GM19438 (cell line): ENCODE data around the gene PI4K2B.
"Not testable (repeated sequence)": the region's sequence is repeated elsewhere in the genome, so short reads cannot be mapped to it uniquely, and the experiment has no call there.

Experiments used
- ATAC-seq: cut with Tn5 transposase; IDR thresholded peaks from one replicate; pipeline ENCODE4 v1.9.1; 2021; ENCODE audit warnings: low read depth; ENCODE audit not compliant: unreplicated experiment

Gene PI4K2B

DNA sequence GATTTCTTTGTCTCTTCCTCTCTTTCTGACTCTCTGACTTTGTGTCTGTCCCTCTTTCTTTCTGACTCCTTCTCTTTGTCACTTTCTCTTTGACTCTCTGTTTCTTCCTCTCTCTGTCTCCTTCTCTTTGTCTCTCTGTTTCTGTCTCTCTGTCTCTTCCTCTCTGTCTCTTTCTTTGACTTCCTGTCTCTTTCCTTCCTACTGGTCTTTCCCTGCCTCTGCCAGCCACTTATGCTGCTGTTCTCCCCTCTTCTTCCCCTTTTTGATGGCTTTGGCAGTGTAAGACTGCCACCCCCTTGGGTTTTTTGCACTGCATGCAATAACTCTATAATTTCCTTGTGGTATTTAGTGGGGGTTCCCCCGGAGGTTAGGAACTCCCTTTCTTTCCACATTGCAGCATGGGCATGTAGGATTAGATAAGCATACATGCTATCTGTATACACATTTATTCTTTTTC, 6.9 kb downstream of the PI4K2B start:
- not testable (repeated sequence) for ATAC-seq

DNA sequence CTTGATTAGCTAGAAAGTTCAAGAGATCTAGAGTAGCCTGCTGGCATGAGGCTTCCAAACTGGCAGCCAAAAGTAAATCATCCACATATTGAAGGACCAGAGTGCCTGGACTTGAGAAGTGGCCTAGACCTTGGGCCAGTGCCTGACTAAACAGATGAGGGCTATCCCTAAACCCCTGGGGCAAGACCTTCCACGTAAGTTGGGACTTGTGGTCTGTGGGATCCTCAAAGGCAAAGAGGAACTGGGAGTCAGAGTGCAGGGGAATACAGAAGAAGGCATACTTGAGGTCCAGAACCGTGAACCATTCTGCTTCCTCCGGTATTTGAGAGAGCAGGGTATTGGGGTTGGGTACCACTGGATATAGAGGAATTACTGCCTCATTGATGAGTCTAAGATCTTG, 8.4 kb downstream of the PI4K2B start:
- ATAC-seq, result not testable (repeated sequence)

DNA sequence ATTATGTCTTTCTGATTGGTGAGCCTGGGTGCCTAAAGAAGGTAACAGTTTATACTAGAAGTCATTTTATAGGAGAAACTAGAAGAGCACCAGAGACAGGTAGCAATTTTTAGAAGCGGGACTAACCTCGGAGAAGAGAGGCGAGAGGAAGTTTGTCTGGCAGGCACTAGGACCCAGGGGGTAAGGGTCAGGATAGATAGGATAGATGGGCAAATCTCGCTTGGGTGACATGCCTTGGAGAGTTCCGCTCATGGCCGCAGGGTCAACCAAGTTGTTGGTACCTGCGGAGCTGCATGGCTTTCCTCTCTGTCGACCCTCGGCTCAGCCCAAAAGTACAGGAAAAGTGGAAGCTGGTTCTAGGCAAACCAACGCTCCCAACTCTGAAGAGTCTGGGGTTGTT, 11.3 kb downstream of the PI4K2B start:
- no peak for ATAC-seq

DNA sequence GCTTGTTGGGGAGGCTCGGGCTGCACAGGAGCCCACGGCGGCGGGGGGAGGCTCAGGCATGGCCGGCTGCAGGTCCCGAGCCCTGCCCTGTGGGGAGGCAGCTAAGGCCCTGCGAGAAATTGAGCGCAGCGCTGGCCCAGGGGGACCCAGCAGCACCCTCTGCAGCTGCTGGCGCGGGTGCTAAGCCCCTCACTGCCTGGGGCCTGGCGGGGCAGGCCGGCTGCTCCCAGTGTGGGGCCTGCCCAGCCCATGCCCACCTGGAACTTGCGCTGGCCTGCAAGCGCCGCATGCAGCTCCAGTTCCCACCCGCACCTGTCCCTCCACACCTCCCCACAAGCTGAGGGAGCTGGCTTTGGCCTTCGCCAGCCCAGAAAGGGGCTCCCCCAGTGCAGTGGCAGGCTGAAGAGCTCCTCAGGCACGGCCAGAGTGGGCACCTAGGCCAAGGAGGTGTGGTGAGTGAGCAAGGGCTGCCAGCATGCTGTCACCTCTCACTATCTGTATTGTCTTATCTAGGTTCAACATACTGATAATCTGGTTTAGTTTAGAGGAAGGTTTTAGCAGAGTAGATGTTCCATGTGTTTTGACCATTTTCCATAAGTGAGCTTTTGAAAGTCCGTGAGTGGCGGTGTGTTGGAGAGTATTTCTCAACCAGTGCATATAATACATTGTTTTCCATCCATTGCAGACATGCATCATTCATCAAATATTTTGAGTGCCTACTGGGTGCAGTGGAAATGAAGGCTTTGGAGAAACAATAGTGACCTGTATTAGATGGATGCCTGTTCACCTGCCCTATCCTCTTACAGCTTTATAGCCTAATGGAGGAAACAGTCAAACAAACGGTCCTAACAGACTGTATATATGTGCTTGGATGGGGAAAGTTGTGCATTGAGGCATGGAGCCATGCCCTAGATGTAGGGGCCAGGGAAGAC, 13.1 kb downstream of the PI4K2B start:
- ATAC-seq, result no peak

DNA sequence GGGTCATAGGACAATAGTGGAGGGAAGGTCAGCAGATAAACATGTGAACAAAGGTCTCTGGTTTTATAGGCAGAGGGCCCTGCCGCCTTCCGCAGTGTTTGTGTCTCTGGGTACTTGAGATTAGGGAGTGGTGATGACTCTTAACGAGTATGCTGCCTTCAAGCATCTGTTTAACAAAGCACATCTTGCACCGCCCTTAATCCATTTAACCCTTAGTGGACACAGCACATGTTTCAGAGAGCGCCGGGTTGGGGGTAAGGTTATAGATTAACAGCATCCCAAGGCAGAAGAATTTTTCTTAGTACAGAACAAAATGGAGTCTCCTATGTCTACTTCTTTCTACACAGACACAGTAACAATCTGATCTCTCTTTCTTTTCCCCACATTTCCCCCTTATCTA, 15.0 kb downstream of the PI4K2B start:
- ATAC-seq, result not testable (repeated sequence)

DNA sequence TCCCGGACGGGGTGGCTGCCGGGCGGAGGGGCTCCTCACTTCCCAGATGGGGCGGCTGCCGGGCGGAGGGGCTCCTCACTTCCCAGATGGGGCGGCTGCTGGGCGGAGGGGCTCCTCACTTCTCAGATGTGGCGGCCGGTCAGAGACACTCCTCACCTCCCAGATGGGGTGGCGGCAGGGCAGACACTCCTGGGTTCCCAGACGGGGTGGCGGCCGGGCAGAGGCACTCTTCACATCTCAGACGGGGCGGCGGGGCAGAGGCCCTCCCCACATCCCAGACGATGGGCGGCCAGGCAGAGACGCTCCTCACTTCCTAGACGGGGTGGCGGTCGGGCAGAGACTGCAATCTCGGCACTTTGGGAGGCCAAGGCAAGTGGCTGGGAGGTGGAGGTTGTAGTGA, 15.7 kb downstream of the PI4K2B start:
- not testable (repeated sequence) for ATAC-seq

DNA sequence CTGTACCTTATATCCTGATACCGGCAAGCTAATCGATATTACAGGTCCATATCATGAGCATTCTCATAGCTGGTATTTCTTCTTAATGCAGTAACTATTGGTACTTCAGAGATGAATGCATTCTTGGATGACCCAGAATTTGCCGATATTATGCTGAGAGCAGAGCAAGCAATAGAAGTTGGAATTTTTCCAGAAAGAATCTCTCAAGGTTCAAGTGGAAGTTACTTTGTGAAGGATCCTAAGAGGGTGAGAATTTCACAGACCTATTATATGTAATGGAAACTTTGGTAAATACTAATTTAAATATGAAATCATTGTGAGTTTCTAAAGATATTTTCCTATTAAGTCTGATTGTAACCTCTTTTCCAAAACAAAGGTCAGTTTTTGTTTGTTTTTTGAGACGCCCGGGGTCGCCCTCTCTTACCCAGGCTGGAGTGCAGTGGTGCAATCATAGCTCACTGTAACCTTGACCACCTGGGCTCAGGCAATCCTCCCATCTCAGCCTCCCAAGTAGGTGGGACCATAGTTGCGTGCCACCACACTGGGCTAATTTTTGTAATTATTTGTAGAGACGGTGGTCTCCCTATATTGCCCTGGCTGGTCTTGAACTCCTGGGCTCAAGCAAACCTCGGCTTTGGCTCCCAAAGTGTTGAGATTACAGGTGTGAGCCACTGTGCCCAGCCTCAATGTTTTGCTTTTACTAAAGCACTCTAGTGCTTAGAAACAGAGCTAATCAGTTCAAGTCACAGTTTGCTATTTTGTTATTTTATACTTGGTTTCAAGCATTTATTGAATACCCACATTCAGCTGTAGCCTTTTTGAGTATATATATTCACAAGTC, 18.6 kb downstream of the PI4K2B start:
- no peak for ATAC-seq

DNA sequence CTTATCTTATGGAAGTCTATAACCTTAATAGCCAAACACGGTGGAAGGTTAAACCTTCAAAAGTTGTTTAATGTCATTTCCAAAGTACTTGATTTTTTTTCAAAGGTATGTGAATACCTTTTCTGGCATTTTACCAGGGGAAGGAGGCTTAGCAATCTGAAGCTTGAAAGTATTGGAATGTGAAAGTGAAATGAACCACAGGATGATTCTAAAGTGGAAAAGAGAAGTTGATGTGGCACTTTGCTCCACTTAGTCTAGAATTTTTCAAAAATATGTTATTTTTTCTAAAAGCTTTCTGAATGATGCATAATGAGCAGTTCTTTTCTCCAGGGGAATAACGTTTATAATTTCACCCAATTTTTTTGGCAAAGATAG, 19.2 kb downstream of the PI4K2B start:
- ATAC-seq, result no peak

DNA sequence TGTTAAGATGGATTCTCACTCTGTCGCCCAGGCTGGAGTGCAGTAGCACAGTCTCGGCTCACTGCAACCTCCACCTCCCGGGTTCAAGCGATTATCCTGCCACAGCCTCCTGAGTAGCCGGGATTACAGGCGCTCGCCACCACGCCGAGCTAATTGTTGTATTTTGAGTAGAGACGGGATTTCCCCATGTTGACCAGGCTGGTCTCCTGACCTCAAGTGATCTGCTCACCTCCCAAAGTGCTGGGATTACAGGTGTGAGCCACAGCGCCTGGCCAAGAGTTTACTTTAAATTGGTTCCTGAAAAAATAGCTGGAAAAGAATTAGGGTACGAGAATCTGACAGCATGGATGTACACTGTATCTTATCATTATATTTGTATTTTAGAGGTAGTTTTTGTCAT, 20.0 kb downstream of the PI4K2B start:
- ATAC-seq, result not testable (repeated sequence)

DNA sequence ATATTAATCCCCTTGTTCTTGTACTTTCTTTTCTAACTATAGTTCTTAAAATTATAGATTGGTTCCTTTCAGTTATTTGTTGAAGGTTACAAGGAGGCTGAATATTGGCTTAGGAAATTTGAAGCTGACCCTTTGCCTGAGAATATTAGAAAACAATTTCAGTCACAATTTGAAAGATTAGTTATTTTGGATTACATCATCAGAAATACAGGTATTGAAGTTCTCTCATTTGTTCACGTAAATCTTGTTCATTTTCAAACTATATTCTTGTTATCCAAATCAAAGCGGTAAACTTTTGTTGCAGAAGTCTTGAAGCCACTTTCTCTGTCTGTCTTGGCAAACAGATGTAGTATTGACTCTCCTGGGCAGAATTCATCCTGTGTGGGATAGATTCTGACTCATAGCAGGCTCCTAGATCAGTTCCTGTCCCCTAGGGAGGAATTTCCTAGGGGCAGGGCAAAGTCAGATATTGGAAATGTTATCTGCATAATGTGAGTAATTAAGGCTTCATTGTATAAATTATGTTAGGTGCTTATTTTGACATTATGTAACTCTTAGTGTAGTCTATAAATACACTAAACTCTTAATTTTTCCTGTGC, 25.2 kb downstream of the PI4K2B start:
- ATAC-seq, result no peak

DNA sequence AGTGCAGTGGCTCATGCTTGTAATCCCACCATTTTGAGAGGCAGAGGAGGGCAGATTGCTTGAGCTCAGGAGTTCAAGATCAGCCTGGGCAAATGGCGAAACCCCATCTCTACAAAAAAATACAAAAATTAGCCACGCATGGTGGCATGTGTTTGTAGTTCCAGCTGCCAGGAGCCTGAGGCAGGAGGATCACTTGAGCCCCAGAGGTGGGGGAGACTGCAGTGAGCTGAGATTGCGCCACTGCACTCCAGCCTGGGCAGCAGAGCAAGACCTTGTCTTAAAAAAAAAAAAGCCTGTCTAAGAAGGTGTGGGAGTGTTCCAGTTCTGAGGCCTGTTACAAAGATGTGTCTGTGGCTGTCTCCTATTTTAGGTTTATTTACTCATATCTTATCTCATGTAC, 38.0 kb downstream of the PI4K2B start:
- no peak for ATAC-seq

DNA sequence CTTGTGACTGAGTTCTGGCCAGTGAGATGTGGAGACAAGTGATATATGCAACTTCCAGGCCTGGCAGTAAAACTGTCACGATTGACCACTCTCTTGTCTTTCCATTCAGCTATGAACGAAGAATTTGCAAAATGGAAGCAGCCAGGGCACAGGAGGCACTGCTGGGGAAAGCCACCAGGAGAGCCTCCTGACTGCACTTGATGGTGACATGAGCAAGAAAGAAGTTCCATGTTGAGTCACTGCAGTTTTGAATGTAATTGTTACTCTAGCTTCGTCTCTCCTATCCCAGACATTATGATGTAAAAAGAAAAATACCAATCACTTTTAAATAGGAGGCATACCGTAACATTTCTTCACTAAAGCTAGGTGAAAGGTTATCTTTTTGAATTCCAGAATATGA, 46.4 kb downstream of the PI4K2B start:
- no peak for ATAC-seq

DNA sequence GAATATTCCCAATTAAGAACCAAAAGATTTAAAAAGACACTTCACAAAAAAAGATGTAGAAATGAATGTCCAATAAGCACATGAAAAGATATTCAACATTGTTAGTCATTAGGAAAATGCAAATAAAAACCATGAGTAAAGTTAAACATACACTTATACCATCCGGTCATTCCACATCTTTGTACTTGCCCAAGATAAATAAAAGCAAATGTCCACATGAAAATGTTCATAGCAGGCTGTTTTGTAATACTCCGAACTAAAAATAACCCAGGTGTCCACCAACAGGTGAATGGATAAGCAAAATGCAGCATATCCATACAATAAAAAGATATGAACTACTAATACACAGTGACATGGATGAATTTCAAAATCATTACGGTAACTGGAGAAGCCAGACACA, 50.1 kb downstream of the PI4K2B start:
- ATAC-seq, result no peak

DNA sequence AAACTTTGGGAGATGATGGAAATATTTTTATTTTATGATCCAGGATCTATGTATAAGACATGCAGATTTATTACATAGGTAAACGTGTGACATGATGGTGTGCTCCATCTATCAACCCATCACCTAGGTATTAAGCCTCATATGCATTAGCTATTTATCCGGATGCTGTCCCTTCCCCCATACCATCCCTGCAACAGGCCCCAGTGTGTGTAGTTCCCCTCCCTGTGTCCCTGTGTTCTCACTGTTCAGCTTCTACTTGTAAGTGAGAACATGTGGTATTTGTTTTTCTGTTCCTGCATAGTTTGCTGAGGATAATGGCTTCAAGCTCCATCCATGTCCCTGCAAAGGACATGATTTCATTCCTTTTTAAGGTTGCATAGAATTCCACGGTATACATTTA, 50.6 kb downstream of the PI4K2B start:
- ATAC-seq, result no peak

DNA sequence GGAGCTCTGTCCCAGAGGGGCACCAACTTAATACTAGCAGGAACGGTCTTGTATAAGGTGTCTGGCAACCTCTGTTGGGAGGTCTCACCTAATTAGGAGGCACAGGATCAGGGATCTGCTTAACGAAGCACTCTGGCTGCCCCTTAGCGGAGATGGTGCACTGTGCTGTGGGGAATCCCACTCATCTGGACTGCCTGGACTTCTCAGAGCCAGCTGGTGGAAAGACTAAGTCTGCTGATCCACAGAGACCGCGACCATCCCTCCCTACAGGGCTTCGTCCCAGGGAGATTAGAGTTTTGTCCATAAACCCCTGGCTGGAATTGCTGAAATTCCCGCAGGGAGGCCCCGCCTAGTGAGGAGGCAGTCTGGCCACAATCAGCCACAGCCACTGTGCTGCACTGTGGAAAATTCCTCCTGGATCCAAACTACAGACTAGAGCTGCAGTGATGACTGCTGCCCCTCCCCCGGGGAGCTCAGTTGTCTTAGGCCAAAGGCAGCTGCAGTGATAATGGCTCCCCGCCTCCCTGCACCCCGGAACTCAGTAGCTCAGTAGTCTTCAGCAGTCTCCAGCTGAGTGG, 56.7 kb downstream of the PI4K2B start:
- no peak for ATAC-seq

DNA sequence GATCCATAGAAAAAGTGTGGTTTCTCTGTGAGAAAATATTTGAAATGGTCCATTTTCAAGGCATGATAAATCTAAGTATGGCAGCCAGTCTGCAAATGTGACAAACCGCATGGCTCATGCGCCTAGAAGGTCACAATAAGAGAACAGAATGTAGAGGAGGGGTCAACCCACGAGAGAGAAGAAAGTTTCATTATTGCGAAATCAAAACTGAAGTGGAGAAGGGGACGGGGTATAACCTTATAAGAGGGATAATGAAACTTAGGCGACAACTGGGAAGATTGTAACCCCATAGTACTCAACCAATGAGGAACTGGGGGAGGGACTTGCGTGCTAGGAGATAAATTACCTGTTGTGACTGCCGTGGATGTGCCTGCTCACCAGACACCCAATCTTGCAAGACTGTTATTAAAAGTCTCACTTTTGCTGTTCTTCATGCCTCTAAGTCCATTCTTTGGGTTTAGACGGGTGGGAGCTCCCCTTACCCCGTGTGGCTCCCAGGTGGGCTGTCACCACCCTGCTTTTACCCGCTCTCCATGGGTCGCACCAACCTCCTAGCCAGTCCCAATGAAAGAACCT, 57.4 kb downstream of the PI4K2B start:
- ATAC-seq, result no peak

DNA sequence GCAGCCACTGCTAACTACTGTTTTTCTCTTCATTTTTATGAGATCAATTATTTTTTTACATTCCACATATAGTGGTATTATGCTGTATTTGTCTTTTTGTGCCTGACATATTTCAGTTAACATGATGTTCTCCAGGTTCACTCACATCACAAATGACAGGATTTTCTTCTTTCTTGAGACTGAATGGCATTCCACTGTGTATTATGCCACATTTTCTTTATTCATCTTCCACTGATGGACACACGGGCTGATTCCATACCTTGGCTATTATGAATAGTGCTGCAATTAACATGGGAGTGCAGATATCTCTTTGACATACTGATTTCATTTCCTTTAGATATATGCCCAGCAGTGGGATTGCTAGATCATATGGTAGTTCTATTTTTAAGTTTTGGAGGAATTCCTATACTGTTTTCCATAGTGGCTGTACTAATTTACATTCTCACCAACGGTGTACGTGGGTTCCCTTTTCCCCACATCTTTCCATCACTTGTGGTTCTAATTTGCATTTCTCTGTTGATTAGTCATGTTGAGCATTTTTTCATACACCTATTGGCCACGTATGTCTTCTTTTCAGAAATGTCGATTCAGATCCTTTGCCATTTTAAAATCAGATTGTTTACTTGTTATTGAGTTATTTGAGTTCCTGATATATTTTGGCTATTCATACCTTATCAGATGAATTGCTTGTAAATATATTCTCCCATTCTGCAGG, 63.9 kb downstream of the PI4K2B start:
- no peak for ATAC-seq

DNA sequence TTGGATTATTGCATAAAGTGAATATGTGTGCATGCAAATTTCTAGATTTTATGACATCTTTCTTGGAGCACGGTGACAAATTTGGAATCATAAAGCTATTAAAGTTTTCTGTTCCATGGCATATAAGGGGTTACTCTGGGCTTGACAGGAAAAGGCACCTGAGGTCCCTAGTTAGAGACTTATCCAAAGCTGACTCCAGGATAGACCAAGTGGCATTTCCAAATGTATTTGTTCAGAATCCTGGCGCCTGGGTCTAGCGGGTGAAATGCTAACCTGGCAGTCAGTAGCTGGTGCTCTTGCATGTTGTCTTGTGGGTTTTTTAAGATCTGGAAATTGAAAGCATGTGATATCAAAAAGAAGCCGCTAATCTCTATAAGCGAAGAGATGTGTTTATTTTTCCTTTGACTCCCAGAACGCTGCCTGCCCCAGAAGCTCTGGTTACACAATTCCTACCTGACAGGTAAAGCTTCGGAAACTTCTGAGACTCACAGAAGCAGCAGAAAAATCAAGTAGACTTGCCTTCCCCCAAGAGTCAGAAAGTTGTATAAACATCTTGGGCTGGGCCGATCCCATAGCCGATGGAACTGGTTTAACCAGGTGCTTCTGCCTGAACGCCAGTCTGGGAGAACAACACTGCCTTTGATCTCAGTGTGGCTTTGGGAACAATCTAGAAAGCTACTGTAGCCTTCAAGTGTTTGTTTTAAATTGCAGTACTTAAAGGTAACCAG, 65.8 kb downstream of the PI4K2B start:
- ATAC-seq, result no peak

DNA sequence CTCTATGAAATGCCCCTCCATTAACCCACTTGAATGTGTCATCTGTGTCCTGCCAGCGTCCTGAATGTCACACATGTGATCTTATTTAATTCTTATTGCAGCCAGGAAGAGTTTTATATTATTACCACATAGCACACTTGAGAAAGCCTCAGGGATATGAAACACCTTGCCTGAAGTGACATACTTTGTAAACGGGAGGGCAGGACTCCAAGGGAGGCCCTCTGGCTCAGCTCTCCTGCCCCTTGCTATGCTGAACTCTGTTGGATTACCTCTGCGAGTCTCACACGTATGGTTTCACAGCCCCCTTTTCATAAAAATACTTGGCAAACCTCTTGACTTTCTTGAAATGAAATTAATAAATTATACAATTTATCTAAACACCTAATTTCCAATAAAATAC, 67.6 kb downstream of the PI4K2B start:
- ATAC-seq, result no peak
